ENCODE measurements around the gene BTN2A1. TPM values are rescaled to one million over a fixed set of nuclear protein-coding genes. Genes with fewer than 3 reads are reported as not detected.
"Not testable (repeated sequence)": the region's sequence is repeated elsewhere in the genome, so short reads cannot be mapped to it uniquely, and the experiment has no call there.

The BTN2A1 gene
- total RNA-seq, 1 donor from 2014 or later = 29.2 TPM

- Mint-ChIP-seq H3K27ac (no peak overlapping the region), H3K27me3 (ENCODE audit: low read depth) (no peaks in the 10 kb centered on the region), H3K9me3 (peaks cover 27% of the 10 kb centered on the region), H3K4me1 (no peaks in the 10 kb centered on the region), H3K36me3 (peaks cover 76% of the 10 kb centered on the region), H3K4me3 (no peak overlapping the region)
- no peak for TF ChIP-seq CTCF (IDR thresholded peaks at IDR 0.05; ENCODE audit: unreplicated experiment)
- no peak for DNase-seq (ENCODE audit: low spot score in 2 of 2, unreplicated experiment in 2 of 2)
These were observed 27.0 kb upstream of the BTN2A1 start for GRCh38 chr6:26430787-26431186.

GRCh38 chr6:26431258-26432172 lies 26.2 kb upstream of the BTN2A1 start:
- H3K27ac Mint-ChIP-seq = no peak overlapping the region
- no peak for TF ChIP-seq CTCF (IDR thresholded peaks at IDR 0.05; ENCODE audit: unreplicated experiment)
- H3K4me1 Mint-ChIP-seq = no peaks in the 10 kb centered on the region
- no peaks in the 10 kb centered on the region for H3K27me3 Mint-ChIP-seq (ENCODE audit: low read depth)
- DNase-seq (ENCODE audit: low spot score in 2 of 2, unreplicated experiment in 2 of 2) = no peak
- H3K9me3 Mint-ChIP-seq = peaks cover 27% of the 10 kb centered on the region
- peaks cover 69% of the 10 kb centered on the region for H3K36me3 Mint-ChIP-seq
- no peak overlapping the region for H3K4me3 Mint-ChIP-seq

- TF ChIP-seq CTCF (IDR thresholded peaks at IDR 0.05; ENCODE audit: unreplicated experiment) = no peak
- no peak for DNase-seq (ENCODE audit: low spot score in 2 of 2, unreplicated experiment in 2 of 2)
- Mint-ChIP-seq H3K4me1 (no peaks in the 10 kb centered on the region), H3K36me3 (peaks cover 59% of the 10 kb centered on the region), H3K4me3 (no peak overlapping the region), H3K27ac (no peak overlapping the region), H3K27me3 (ENCODE audit: low read depth) (no peaks in the 10 kb centered on the region), H3K9me3 (peaks cover 27% of the 10 kb centered on the region)
These were observed 25.0 kb upstream of the BTN2A1 start for GRCh38 chr6:26432627-26433201.

- DNase-seq (ENCODE audit: low spot score in 2 of 2, unreplicated experiment in 2 of 2); H3K27ac Mint-ChIP-seq; H3K4me3 Mint-ChIP-seq; H3K4me1 Mint-ChIP-seq; H3K27me3 Mint-ChIP-seq (ENCODE audit: low read depth): not testable (repeated sequence)
- H3K36me3 Mint-ChIP-seq = peaks cover 54% of the 10 kb centered on the region
- peaks cover 27% of the 10 kb centered on the region for H3K9me3 Mint-ChIP-seq
These were observed 24.1 kb upstream of the BTN2A1 start for GRCh38 chr6:26433680-26434079.

GRCh38 chr6:26436018-26436417 lies 21.7 kb upstream of the BTN2A1 start:
- H3K27me3 Mint-ChIP-seq (ENCODE audit: low read depth) = no peaks in the 10 kb centered on the region
- H3K4me1 Mint-ChIP-seq = peaks cover 17% of the 10 kb centered on the region
- TF ChIP-seq CTCF (IDR thresholded peaks at IDR 0.05; ENCODE audit: unreplicated experiment) = no peak
- H3K4me3 Mint-ChIP-seq = no peak overlapping the region
- no peak overlapping the region for H3K27ac Mint-ChIP-seq
- no peak for DNase-seq (ENCODE audit: low spot score in 2 of 2, unreplicated experiment in 2 of 2)
- H3K9me3 Mint-ChIP-seq = peaks cover 27% of the 10 kb centered on the region
- H3K36me3 Mint-ChIP-seq = peaks cover 38% of the 10 kb centered on the region

- TF ChIP-seq CTCF (IDR thresholded peaks at IDR 0.05; ENCODE audit: unreplicated experiment) = no peak
- peaks cover 17% of the 10 kb centered on the region for H3K4me1 Mint-ChIP-seq
- DNase-seq (ENCODE audit: low spot score in 2 of 2, unreplicated experiment in 2 of 2) = no peak
- no peak overlapping the region for H3K27ac Mint-ChIP-seq
- no peak overlapping the region for H3K4me3 Mint-ChIP-seq
- peaks cover 17% of the 10 kb centered on the region for H3K9me3 Mint-ChIP-seq
- no peaks in the 10 kb centered on the region for H3K27me3 Mint-ChIP-seq (ENCODE audit: low read depth)
- H3K36me3 Mint-ChIP-seq = peaks cover 23% of the 10 kb centered on the region
These were observed 20.2 kb upstream of the BTN2A1 start for GRCh38 chr6:26437550-26437949.

Measured in mesothelial cell of epicardium (in vitro differentiated cells).